HG03103 (cell line): ENCODE results near the gene SYNE1.
A peak's percentile ranks its signal among the peaks of the same experiment; 100 is the strongest.
"Not testable (repeated sequence)": the region's sequence is repeated elsewhere in the genome, so short reads cannot be mapped to it uniquely, and the experiment has no call there.

Source experiments
- ATAC-seq: cut with Tn5 transposase; IDR thresholded peaks from one replicate; pipeline ENCODE4 v1.9.1; 2021; ENCODE audit warnings: low read depth; ENCODE audit not compliant: unreplicated experiment

Gene SYNE1

DNA sequence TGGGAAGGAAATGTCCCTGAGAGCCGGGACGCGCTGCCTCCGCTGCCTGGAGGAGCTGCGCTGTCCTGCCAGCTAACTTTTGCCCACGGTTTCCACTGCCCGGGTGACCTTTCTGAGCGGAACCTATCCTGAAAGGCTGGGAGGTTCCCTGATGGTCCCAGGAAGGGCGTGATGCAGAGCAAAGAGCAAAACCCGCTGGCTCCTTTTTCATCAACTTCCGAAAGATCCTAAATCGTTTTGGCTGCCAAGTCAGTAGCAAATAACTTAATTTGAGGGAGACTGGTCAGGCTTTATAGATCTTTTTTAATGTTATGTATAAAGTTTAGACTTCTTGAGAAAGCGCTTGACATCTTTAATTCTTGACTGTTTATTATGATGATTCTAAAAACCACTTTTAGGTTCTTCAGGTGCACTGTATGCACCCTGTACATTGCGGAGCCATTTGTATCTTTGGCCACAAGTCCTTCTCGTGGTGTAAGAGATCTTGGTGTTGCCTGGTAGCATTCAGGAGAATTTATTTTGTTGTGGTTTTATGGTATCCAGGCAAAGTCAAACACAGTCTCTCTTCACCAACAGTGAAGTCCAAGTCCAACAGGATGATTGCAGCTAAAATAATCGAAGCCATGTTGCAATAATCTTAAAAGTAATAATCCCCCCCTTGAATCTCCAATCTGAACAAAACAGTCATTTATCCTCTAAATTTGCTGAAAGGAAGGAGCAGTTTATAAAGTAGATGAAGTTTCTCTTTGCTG lies at the start of gene SYNE1:
Gene SYNE1, minus strand, starts transcription at position 67 of the 752 bp plus-strand sequence. CDS start 9,031 bp downstream, outside the sequence.
- no peak for ATAC-seq

- ATAC-seq = no peak
These were observed 48.7 kb upstream of the SYNE1 start for GRCh38 chr6:152685819-152686218.

DNA sequence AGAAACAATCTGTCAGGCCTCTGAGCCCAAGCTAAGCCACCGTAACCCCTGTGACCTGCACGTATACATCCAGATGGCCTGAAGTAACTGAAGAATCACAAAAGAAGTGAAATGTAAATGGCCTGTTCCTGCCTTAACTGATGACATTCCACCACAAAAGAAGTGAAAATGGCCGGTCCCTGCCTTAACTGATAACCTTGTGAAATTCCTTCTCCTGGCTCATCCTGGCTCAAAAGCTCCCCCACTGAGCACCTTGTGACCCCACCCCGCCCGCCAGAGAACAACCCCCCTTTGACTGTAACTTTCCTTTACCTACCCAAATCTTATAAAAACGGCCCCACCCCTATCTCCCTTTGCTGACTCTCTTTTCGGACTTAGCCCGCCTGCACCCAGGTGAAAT lies 45.8 kb upstream of the SYNE1 start:
- ATAC-seq = not testable (repeated sequence)

- ATAC-seq = no peak
These were observed 45.0 kb upstream of the SYNE1 start for GRCh38 chr6:152682141-152682540.

DNA sequence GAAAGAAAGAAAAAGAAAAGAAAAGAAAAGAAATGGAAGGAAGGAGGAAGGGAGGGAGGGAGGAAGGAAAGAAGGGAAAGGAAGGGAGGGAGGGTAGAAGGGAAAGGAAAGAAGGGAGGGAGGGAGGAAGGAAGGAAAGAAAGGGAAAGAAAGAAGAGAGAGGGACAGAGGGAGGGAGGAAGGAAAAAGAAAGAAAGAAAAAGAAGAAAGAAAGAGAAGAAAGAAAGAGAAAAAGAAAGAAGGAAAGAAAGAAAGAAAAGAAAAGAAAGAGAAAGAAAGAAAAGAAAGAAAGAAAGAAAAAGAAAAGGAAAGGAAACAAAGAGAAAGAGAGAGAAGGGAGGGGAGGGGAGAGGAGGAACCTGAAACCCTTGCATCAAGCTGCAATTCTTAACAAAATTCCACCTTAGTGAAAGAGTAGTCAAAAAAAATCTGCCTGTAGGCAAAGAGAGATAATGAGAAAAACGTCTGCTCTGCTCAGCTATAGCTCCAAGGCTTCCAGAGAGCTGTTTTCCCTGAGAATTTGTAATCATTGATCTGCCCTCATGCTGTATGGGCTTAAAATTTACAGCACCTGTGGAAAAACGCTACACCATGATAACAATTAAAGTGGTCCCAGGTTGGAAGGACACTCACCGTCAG lies 43.8 kb upstream of the SYNE1 start:
- ATAC-seq = no peak

- no peak for ATAC-seq
These were observed 43.0 kb upstream of the SYNE1 start for GRCh38 chr6:152680151-152680550.

GRCh38 chr6:152673236-152673635 lies 36.1 kb upstream of the SYNE1 start:
- ATAC-seq = no peak

- ATAC-seq = no peak
These were observed 34.0 kb upstream of the SYNE1 start for GRCh38 chr6:152671171-152671570.

DNA sequence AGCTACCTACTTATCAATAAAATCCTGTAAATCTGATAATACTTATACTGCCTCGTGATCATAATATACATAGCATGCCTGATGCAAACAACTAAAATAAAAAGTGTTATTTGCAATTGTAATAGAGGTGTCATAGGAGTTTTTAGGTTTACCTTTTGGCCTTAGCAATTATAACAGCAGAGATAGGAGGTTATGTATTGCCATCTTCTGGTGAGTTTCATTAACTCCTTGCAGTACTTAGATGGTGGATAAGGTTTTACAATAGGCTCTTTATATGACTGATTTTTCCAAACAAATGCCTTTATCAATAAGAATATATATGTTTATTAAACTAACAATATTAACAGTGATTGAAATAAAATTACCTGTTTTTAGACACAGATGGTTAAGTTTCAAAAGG lies 32.7 kb upstream of the SYNE1 start:
- ATAC-seq = peak; percentile 56

GRCh38 chr6:152661776-152662175 lies 24.6 kb upstream of the SYNE1 start:
- no peak for ATAC-seq

GRCh38 chr6:152651986-152652385 lies 14.8 kb upstream of the SYNE1 start:
- no peak for ATAC-seq

GRCh38 chr6:152648105-152648504 lies 10.9 kb upstream of the SYNE1 start:
- ATAC-seq = no peak

GRCh38 chr6:152646732-152647131 lies 9.6 kb upstream of the SYNE1 start:
- ATAC-seq = not testable (repeated sequence)

DNA sequence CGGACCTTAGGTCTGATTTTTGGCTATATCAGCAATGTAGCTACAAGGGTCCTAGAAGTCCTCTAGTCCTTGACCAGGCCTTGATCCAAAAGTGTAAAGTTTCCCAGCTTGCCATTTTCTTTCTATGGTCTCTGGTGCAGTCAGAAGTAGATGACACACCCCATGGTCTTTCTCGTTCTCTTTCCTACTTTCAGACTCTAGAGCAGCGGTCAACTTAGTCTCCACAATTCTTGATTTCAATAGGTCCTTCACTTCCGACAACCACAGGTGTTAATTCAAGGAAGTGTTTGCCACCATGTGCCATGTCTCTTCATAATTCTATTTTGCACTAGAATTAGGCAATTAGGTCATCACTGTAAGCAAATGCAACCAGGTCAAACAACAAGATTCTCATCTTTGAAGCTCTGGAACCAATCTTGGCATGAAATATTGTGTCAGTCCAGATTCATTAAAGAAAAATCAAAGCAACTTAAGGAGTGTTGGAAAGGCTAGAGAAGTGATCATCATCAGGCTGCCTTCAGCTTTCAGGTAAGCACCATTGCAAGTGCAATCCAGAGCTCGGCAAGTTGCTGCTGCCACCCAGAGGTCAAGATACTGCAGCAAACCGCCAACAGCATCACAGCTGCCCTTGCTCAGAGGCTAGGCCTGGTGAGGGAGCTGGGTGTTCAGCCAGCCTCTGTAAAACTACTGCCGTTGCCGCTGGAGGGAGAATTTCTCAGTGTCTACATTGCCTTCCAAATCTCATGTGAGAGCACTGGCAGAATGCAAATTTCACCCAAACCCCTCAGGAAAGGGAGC lies 5.6 kb upstream of the SYNE1 start:
- peak; percentile 86 for ATAC-seq

- ATAC-seq = peak; percentile 38
These were observed 410 bp downstream of the SYNE1 start for GRCh38 chr6:152636609-152637295.

- ATAC-seq = peak; percentile 38
These were observed 1.0 kb downstream of the SYNE1 start for GRCh38 chr6:152636021-152636608.

- ATAC-seq = peak; percentile 48
These were observed 2.4 kb downstream of the SYNE1 start for GRCh38 chr6:152634773-152635172.

GRCh38 chr6:152632121-152632782 lies 4.9 kb downstream of the SYNE1 start:
- ATAC-seq = no peak

GRCh38 chr6:152631376-152631775 lies 5.8 kb downstream of the SYNE1 start:
- ATAC-seq = no peak

GRCh38 chr6:152630832-152631231 lies 6.3 kb downstream of the SYNE1 start:
- ATAC-seq = no peak
